Activated CD4-positive, CD25-positive, alpha-beta regulatory T cell treated with anti-CD3 and anti-CD28 coated beads, Interleukin-2, amount 50 U/mL, for 72 hours (primary cell): ENCODE results near the gene CNST.

Source experiments
- DNase-seq: peaks from one replicate; pipeline ENCODE4 v3.0.0; 2021

Gene CNST, protein sequence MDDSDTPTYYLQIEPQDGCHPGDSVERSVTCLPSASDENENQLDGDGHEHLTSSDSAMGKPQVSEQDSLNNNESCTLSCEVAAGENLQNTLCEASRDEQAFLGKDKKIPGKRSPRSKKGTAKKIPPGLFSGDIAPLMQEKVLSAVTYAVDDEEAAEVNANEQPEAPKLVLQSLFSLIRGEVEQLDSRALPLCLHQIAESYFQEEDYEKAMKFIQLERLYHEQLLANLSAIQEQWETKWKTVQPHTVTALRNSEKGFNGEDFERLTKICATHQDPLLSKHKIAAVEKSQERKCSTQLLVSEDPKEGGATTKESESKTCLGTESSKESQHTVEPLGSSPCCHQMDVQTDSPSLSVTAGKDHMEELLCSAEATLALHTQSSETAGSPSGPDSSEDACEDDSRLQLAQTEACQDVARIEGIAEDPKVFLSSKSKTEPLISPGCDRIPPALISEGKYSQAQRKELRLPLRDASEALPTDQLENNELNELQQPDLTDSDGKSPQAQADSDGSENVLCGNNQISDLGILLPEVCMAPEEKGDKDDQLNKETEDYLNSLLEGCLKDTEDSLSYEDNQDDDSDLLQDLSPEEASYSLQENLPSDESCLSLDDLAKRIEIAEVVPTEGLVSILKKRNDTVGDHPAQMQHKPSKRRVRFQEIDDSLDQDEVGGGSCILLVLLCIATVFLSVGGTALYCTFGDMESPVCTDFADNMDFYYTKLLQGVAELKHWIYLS

DNA sequence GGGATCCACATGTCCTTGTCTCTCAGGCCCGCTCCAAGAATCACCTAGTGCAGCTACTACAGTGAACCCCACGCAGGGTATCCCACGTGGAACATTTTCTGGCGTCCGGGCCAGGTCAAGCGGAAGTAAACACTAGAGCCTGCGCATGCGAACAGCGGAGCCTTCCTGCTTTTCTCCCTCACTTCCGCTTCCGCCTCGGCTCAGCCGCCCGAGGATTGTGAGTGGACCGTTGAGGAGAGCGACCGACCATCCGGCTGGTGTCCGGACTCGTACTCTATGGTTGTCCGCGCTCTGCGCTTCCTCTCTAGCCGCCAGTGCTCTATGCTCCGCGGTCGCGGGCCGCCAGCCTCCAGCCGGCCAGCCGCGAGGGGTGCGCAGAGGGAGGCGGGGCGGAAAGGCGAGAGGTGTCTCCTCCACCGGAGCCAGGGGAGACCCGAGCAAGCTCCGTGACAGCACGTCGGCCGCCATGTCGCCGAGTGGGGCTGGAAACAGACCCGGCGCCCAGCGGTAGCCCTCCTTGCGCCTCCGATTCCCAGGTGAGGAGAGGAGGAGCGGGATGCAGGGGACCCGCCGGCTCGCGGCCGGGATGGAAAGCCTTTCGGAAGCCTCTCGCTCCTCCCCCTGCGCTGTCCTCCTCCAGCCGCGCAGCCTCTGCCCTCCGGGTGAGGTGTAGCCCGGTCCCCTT lies at the start of gene CNST, which contains the start of gene TFB2M:
Gene CNST, plus strand, starts transcription at position 329 of the 685 bp plus-strand sequence. CDS start 25,107 bp downstream, outside the sequence.
Gene TFB2M, minus strand, starts transcription at position 134 of the 685 bp plus-strand sequence. Its CDS starts 123 bp downstream, at position 11.
- peak; percentile 86 for DNase-seq

DNA sequence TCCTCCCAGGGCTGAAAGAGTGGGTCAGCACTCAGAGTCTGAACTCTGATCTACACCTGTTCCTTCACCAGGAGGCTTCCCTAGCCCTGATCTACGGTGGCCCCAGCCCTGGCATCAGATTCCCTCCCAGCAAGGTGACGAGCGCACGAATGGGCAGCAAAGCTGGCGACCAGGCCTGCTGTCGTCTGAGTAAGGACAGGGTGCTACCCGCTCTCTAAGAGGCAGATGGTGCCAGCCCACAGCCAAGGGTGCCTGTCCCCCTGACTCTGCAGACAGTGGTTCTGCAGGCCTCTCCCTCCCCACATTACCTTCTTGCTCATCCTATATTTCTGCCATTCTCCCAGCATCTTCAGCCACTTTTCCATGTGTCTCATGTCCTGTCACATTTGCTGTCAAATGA lies 48.9 kb upstream of the CNST start:
- DNase-seq: no peak

DNA sequence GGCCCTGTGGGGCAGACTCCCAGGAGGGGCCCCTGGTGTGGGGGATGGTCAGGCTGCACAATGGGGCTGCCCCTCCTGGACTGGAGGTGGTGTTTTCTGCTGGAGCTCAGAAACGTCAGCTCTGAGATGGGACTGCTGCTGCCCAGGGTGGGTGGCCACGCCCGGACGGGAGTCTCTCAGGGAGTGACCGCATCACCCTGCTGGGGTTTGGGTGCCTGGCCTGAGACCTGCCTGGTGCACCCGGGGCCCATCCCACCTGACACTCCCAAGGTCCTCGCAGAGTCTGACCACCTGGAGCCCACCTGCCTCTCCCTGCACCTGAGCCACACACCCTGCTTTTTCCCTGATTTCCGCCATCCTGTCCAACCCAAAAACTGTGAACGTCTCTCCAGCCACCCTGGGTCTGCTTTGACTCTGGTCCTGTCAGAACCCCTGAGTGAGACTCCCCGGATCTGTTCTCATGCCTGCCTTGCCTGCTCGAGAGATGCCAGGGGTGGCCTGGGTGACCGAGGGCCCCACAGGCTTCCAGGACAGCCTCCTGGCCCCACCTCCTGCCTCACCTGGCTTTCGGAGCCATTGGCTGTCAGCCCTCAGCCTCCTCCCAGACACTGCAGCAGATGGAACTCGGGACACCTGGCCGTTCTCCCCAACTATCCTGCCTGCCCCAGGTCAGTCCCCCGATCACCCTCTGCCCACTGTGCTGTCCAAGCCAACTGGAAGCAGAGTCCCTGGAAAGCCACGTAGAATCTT lies 47.6 kb upstream of the CNST start:
- DNase-seq: no peak

DNA sequence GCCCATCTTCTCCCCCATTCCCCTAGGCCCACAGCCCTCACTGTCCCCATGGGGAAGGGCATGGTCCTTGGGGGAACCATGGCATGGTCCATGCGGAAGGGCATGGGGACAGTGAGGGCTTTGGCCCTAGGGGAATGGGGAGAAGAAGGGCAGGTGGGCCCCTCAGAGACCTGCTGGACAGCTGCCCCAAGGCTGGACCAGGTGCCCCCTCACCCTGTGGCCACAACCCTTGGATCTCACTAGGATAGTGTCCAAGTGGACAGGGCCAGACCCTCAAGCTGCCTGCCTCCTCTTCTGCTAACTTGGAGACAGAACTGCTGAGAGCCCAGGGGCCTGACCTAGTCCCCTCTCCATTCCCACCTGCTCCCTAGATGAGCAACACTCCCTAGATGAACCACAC lies 46.7 kb upstream of the CNST start:
- DNase-seq: no peak

DNA sequence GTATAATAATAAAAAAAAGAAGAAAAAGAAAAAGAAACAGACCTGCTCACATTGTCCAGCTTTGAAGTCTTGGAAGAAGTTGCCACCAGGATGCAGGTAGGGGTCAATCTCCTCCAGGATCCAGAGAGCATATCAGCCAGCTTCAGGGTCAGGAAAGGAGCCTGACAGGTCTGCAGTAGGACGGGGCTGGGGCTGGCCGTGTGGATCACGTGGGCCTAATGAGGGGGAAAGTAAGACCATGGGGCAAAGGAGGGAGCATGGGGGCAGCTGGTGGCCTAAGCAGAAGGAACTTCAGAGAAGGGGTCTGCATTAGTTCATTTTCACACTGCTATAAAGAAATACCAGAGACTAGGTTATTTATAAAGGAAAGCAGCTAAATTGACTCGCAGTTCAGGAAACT lies 39.9 kb upstream of the CNST start:
- DNase-seq: no peak

DNA sequence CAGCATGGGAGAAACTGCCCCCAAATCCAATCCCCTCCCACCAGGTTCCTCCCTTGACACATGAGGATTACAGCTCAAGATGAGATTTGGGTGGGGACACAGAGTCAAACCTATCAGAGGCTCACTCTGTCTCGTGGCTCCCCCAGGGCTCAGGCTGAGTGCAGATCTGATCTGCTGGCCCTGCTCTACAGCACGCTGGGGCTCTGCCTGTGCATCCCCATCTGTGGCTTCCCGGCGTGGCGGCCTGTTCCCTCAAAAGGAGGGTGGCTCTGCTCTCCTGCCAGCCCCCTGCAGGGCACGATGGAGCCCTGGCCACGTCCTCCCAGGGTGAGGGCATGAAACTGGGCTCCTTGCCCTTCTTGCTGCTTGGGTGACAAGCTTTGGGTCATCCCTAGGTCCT lies 39.3 kb upstream of the CNST start:
- DNase-seq: no peak

DNA sequence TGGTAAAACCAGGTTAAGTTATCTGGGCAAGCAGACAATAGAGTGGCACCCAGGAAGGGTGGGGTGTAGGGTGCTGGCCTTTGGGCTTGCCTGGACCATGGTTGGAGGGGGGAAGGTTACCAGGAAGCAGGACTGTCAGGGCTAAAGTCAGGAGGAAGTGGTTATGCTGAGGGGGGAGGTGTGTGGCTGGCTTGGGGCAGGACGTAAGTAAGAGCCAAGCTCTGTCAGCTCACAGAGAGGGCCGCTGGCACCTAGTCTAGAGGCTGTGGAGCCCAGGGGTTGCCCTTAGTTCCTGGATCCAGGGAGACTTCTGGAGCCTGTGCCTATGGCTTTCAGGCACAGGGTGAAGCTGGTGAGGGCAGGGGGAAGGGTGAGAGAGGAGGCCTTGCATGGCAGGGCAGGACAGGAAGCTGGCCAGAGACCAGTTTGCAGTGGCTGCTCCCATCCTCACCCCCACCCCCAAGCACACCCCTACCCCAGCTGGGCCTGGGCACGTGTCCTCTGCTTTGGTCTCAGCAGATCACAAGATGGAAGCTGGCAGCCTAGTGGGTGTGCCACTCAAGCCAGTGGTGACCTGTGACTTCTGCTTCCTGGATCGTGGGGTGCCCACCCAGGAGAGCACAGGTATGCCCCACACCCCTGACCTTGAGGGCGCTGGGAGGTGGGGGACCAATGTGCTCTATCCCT lies 38.7 kb upstream of the CNST start:
- DNase-seq: no peak

DNA sequence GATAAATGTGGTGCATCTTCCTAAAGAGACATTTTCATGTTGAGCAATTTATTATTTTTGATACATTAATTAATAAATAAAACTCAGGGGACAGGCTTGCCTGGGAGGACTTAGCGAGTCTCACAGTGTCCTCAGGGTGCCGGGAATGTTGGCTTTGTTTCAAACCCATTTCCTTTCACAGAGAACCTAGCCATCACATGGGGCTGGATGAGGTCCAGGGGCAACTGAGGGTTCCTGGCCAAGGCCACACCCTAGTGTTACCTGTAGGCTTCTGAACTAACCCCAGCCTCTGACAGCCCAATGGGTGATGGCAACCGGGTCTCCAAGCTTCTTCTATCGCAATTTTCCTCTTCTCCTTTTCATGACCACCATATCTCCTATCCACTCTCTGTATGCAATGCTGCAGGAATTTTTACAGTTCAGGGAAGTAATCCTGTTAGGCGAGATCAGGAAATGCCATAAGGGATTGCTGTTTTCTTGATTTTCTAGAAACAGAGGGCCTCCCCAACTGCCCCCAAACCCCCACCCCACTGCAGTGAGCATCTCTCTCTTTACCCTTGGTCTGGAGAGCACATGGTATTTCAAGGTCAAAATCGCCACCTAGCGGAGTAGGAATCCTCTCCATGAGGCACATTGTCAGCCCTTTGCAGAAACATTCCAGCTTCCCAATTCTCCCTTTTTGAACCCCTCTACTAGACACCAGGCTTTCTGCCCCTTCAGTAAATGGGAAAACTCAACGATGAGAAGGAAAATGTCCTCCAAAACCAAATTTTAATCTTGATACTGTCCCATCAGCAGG lies 37.1 kb upstream of the CNST start:
- DNase-seq: no peak

DNA sequence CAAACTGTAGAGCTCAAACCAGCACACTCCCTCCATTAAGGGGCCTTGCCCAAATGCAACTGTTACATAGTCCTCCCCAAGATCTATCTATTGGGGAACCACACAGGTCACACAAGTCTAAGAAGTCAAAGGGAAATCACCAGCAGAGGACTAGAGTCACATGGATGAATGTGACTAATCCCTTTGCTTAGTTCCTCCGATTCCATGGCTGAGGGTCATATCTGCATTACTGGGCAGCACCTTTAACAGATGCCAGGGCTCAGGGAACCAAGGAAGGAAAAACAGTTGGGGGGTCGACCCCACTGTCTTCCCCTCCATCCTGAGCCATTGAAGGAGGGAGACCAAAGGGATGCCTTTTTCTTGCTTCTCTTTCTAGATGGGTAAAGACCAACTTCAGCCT lies 35.8 kb upstream of the CNST start:
- DNase-seq: no peak

DNA sequence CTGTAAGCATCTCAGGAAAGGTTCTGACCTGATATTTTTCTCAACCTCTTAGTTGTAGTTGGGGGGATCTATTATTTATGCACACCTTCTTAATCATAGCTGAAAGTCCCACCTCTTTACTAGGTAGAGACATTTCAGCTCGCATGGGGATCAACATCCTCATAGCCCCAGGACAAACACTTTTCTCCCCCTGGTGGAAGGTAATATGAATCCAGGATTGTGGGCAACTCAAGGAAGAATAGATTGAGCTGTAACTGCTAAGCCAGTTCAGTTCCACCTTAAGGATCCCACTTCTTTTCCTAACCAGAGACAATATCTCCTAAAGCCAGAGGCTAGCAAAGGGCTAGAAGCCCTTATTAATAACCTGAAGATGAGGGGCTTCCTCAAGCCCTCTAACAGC lies 33.7 kb upstream of the CNST start:
- no peak for DNase-seq

DNA sequence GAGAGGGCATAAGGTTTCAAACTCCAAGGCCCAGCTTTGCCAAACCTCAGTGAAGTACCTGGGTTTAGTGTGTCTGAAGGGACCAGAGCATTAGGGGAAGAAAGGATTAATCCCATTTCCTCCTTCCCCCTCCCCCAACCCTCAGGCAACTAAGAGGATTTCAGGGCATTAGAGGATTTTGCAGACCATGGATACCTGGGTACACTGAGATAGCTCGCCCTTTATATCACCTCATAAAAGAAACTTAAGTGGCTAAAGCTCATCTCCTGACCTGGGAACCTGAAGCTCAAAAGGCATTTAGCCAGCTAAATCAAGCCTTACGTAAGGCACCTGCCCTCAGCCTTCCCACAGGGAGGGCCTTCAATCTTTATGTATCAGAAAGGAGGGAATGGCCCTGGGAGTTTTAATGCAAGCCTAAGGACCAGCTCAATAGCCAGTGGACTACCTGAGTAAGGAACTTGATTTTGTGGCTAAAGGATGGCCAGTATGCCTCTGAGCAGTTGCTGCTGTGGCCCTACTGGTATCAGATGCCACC lies 32.8 kb upstream of the CNST start:
- no peak for DNase-seq

DNA sequence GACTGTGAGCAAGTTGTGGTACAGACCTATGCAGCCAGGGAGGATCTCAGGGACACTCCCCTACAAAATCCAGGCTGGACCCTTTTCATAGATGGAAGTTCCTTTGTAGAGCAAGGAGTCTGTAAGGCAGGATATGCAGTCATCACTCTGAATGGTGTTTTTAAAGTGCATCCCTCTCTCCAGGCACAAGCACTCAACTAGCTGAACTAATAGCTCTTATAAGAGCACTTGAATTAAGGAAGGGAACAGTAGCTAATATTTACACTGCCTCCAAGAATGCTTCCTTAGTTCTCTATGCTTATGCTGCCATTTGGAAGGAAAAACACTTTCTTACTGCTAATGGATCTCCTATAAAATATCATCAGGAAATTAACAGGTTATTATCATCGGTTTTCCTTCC lies 32.1 kb upstream of the CNST start:
- DNase-seq: no peak

DNA sequence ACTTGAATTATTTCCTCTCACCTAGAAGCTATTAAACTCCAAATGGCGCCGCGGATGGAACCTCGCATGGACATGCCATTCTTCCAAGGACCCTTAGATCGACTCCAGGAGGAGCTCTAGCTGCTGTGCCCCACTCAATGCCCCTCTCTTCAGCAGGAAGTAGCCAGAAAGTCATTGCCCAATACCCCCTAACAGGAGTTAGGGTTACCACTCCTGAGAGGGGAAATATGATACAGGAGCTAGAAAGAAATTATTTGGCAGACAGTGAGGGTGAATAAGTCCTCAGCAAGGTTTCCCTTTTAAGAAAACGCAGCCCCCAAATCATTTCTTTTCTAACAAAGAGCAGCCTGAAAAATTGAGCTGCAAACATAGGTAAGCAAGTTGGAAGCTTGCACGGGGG lies 28.8 kb upstream of the CNST start:
- no peak for DNase-seq

DNA sequence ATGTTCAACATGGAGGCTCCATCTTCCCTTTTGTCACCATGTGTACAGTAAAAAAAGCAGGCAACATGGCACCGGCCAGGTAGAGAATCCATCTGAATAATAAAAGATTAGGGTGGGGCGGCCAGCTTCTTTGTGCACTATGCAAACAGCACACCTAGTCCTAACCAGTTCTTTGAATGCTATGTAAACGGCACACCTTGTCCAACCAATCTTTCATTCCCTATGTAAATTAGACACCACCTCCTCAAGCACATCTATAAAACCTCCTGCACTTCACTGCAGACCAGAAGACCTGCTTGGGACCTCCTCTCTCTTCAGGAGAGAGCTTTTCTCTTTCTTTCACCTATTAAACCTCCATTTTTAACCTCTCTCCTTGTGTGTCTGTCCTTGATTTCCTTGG lies 28.4 kb upstream of the CNST start:
- no peak for DNase-seq

DNA sequence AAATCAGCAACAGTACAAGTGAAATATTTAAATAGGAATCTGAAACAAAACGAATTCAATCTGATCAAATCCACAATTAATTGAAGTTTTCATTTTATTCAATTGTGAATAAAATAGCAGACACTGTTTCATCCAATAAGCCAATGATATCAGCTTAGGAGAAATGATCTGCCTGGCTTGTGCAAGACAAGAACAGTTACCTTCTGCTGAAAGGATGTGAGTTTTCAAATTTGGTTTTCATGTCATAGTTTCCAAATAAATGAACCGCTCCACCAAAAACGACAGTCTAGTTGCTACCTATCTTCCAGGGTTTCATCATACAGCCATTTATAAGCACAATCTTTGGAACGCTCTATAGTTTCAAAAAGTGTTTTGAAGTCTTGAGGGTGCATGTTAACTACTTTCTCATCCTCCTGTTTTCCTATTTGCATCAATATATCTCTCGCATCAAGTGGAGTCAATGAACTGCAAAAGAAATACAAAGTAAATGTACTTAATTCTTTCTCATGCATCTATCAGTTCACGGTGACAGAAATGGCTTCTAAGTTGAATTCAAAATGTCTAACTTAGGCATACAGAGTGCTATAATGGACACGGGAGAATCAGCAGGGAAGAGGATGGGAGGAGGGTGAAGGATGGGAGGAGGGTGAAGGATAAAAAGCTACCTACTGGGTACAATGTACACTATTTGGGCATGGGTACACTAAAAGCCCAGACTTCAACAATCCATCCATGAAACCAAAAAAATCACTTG lies 25.3 kb upstream of the CNST start:
- no peak for DNase-seq

DNA sequence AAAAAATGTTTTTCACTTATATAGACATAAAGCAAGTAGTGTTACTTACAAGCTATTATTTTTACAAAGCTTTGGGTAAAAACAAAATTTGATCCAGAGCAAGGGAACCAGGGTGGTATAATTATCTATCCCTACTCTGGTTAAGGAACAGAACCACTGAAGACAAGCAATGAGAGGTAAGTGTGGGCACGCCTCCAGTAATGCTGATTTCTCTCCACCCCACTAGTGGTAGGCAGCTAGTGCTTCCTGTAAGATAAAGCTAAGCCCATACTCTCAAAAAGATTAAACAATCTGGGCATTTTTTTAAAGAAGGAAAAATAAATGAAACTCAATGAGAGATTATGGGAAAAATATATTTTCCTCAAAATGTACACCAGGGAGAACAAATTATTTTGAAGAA lies 22.3 kb upstream of the CNST start:
- no peak for DNase-seq

DNA sequence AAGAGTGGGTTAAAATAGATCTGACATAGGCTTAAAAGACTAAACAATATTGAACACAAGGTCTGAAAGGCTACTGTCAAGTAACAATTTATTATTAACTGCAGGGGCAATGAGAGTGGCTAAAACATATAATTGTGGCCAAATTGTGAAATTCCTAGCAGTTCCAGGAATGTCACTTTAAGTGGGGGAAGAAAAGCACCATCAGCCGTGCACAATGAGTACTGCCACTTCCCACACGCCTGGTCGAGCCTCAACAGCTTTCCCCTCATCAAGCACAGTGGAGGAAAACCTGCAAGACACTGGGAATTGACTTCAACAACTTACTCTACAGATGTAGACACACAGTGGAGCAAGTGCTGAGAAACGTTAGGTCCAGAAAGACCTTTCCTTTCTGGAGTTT lies 16.6 kb upstream of the CNST start:
- no peak for DNase-seq

DNA sequence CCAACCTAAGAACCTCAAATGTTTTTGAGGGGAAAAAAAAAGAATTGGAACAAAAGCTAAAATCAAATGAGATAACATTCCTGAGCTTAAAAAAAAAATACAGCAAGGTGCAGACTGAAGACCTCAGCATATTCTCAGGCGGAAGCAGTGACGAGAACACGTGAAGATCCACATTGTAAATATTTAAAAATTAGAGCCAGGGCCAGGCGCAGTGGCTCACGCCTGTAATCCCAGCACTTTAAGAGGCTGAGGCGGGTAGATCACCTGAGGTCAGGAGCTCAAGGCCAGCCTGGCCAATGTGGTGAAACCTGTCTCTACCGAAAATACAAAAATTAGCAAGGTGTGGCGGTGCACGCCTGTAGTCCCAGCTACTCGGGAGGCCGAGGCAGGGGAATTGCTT lies 15.9 kb upstream of the CNST start:
- DNase-seq: no peak

DNA sequence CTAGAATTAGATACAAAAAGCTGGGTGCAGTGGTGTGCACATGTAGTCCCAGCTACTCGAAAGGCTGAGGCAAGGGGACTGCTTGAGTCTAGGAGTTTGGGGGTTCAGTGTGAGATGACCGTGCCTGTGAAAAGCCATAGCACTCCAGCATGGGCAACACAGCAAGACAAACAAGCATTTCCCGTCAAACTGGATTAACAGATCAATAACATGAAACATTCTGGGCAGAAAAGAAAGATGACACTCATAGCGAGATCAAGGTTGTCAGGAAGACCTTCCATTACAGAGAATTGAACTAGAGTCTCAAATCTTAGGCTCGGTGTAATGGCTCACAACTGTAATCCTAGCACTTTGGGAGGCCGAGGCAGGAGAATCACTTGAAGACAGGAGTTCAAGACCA lies 14.1 kb upstream of the CNST start:
- DNase-seq: no peak

DNA sequence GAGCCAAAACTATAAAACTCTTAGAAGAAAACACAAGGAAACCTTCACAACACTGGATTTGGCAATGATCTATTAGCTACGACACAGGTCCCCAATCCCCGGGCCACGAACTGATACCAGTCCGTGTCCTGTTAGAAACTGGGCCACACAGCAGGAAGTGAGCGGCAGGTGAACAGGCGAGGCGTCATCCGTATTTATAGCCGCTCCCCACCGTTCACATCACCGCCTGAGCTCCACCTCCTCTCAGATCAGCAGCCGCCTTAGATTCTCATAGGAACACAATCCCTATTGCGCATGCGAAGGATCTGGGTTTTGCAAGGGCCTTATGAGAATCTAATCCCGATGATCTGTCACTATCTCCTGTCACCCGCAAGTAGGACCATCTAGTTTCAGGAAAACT lies 12.1 kb upstream of the CNST start:
- DNase-seq: no peak

DNA sequence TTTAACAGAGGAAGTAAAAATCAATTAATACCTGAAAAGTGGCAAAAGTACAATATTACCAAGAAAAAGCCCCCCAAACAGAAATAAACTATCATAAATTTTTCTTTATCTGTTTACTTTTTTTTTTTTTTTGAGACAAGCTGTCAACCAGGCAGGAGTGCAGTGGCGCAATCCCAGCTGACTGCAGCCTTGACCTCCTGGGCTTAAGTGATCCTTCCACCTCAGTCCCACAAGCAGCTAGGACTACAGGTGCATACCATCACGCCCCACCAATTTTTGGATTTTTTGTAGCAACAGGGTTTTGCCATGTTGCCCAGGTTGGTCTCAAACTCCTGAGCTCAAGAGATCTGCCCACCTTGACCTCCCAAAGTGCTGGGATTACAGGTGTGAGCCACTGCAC lies 8.2 kb upstream of the CNST start:
- DNase-seq: no peak
